SK-N-SH treated with all-trans-retinoic acid at 6 μM for 48 hours (cell line): ENCODE data around the gene TPPP.
"Not testable (repeated sequence)": the region's sequence is repeated elsewhere in the genome, so short reads cannot be mapped to it uniquely, and the experiment has no call there.

Source experiments
- ATAC-seq: fragments of 200-7000 bp; cut with Tn5 transposase; 3 replicates; pipeline ENCODE4 v1.9.1; 2020; ENCODE audit warnings: mild to moderate bottlenecking, moderate library complexity
- CREB5 ChIP-seq: fragments of 250-450 bp; sonication (Bioruptor Pico); IDR thresholded peaks from 2 replicates; pipeline ENCODE4 v1.5.1; 2020; ENCODE audit warnings: low read depth, mild to moderate bottlenecking, moderate library complexity
- ESRRG ChIP-seq: fragments of 250-450 bp; sonication (Bioruptor Pico); IDR thresholded peaks from 2 replicates; pipeline ENCODE4 v1.6.1; 2021; ENCODE audit warnings: mild to moderate bottlenecking
- PPARA ChIP-seq: fragments of 250-450 bp; sonication (Bioruptor Pico); IDR thresholded peaks from 2 replicates; pipeline ENCODE4 v1.5.0; 2020; ENCODE audit warnings: mild to moderate bottlenecking, borderline replicate concordance
- RARB ChIP-seq: fragments of 250-450 bp; sonication (Bioruptor Pico); IDR thresholded peaks from 2 replicates; pipeline ENCODE4 v1.8.0; 2021; ENCODE audit warnings: mild to moderate bottlenecking, moderate library complexity
- SNAI2 ChIP-seq: fragments of 250-450 bp; sonication (Bioruptor Pico); IDR thresholded peaks from 2 replicates; pipeline ENCODE4 v1.5.0; 2020; ENCODE audit warnings: mild to moderate bottlenecking, moderate library complexity
- TCF4 ChIP-seq: fragments of 250-450 bp; sonication (Bioruptor Pico); IDR thresholded peaks from 2 replicates; pipeline ENCODE4 v1.8.0; 2021; ENCODE audit warnings: mild to moderate bottlenecking, moderate library complexity, borderline replicate concordance
- ZFP3 ChIP-seq: fragments of 250-450 bp; sonication (Bioruptor Pico); IDR thresholded peaks from 2 replicates; pipeline ENCODE4 v1.5.0; 2020; ENCODE audit warnings: mild to moderate bottlenecking, moderate library complexity
- ZFP30 ChIP-seq: fragments of 450-650 bp; formaldehyde crosslinking; IDR thresholded peaks from 2 replicates; pipeline ENCODE4 v1.5.0; 2022; ENCODE audit warnings: mild to moderate bottlenecking, moderate library complexity
- ZNF8 ChIP-seq: fragments of 450-650 bp; formaldehyde crosslinking; IDR thresholded peaks from 2 replicates; pipeline ENCODE4 v1.5.0; 2020; ENCODE audit warnings: mild to moderate bottlenecking, moderate library complexity
- TF ChIP-seq, protein P1 (sequence below): fragments of 250-450 bp; sonication (Bioruptor Pico); IDR thresholded peaks from 2 replicates; pipeline ENCODE4 v1.8.0; 2021; ENCODE audit warnings: low read depth, mild to moderate bottlenecking, moderate library complexity, borderline replicate concordance
- TF ChIP-seq, protein P2 (sequence below): fragments of 250-450 bp; sonication (Bioruptor Pico); IDR thresholded peaks from 2 replicates; pipeline ENCODE4 v1.5.0; 2020; ENCODE audit warnings: mild to moderate bottlenecking, moderate library complexity

TPPP gene

GRCh38 chr5:693271-694041, at the start of gene TPPP:
TPPP (minus strand) TSS chr5:693352; CDS start chr5:678060, 15,292 bp downstream.
- peak; percentile 75 for ATAC-seq

GRCh38 chr5:742276-742675, 49.1 kb upstream of the TPPP start:
- ATAC-seq = not testable (repeated sequence)

DNA sequence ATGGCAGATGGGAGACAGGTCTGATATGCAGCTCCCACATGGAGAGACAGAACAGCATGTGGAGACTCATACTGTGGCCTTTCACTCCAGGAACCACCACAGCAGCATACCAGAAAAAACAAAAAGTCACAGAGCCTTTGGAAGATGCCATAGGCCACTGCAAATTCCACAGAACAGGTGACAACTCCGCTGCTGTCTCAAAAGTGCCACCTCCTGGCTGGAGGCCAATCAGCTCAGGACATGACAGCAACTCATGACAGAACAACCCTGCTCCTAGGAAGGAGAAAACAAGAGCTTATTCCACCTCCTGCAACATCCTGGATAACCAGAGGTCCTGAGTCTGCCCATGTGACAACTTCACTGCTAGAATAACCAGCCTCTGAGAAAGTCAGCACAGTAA, 41.0 kb upstream of the TPPP start:
- not testable (repeated sequence) for ATAC-seq

DNA sequence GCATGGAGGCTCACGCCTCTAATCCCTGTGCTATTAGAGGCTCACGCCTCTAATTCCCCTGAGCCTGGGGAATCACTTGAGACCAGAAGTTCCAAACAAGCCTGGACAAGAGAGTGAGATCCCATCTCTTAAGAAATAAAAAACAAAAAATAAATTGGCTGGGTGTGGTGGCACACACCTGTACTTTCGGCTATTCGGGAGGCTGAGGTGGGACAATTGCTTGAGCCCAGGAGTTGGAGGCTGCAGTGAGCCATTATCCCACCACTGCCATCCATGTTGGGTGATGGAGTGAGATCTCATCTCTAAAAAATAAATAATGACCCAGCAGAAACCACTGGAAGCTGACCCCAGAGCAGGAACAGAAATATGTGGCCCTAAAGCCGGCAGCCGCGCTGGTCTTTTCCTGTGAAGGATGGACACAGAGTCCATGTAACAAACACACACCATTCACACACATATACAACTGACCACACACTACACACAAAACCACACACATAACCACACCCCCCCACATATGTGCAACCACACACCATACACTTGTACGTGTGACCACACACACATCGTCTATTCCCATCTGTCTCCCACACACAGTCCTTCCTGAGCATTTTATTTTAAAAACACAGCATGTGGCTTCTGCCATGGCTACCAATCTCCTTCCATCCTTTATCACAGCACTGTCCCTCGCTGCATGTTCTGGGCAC, 39.8 kb upstream of the TPPP start:
- ATAC-seq = not testable (repeated sequence)

GRCh38 chr5:729225-729624, 36.1 kb upstream of the TPPP start:
- ATAC-seq = not testable (repeated sequence)

DNA sequence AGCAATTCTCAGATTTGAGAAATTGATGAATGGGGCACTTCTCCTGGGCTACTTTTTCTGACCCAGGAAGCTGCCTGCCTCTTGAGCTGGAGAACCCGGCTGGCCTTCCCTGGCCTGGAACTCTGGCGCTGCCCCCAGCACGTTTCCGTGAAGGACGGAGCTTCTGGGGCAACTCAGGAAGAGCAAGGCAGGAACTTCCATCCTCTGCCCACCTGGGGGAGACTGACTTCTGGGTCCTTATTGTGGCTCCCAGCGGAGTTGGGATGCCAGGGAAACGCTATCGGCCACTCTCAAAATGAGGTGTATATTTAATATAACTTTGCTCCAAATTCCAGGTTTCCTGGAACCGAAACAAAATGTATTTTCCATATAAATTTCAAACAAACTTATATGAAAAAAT, 33.9 kb upstream of the TPPP start:
- ATAC-seq = not testable (repeated sequence)

- ATAC-seq = not testable (repeated sequence)
These were observed 30.7 kb upstream of the TPPP start for GRCh38 chr5:723865-724264.

GRCh38 chr5:723309-723708, 30.2 kb upstream of the TPPP start:
- ATAC-seq = not testable (repeated sequence)

DNA sequence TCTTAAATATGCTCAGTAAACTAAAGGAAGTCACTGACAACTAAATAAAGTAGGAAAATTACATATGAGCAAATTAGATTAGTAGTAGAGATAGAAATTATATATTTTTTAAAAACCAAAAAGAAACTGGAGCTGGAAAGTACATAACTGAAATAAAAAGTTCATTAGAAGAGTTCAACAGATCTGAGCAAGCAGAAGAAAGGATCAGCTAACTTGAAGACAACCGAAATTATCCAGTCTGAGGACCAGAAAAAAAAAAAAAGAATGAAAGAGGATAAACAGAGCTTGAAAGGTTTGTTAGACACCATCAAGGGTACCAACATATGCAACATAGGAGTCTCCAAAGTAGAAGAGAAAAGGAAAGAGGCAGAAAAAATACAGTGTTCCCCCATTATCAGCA, 26.2 kb upstream of the TPPP start:
- not testable (repeated sequence) for ATAC-seq

DNA sequence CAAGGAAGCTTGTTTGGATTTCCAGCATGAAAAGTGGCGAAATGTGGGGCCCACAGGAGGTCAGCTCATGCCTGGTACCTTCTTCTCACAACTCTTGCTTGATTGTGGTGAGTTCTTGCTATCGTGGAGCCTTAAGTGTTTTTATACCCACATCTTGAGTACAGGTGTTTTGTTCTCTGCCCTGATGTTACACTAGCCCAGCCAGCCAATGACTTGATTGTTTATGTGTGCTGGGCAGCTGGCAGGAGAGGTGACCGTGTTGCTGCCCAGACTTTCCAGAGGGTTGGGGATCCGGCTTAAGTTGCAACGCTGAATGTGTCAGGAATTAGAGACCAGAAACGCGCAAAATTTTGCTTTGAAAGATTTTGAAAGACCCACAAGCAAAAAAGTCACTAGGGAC, 24.0 kb upstream of the TPPP start:
- ATAC-seq = no peak
- TF ChIP-seq, protein P1, sequence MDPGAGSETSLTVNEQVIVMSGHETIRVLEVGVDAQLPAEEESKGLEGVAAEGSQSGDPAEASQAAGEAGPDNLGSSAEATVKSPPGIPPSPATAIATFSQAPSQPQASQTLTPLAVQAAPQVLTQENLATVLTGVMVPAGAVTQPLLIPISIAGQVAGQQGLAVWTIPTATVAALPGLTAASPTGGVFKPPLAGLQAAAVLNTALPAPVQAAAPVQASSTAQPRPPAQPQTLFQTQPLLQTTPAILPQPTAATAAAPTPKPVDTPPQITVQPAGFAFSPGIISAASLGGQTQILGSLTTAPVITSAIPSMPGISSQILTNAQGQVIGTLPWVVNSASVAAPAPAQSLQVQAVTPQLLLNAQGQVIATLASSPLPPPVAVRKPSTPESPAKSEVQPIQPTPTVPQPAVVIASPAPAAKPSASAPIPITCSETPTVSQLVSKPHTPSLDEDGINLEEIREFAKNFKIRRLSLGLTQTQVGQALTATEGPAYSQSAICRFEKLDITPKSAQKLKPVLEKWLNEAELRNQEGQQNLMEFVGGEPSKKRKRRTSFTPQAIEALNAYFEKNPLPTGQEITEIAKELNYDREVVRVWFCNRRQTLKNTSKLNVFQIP = no peak
- TF ChIP-seq ZNF8 (CRISPR knock-in tag) (no peak), ZFP30 (CRISPR knock-in tag) (no peak), SNAI2 (CRISPR knock-in tag) (no peak), CREB5 (no peak), TCF4 (CRISPR knock-in tag) (no peak), PPARA (CRISPR knock-in tag) (no peak), ZFP3 (no peak), ESRRG (CRISPR knock-in tag) (no peak), RARB (CRISPR knock-in tag) (no peak)
- TF ChIP-seq, protein P2, sequence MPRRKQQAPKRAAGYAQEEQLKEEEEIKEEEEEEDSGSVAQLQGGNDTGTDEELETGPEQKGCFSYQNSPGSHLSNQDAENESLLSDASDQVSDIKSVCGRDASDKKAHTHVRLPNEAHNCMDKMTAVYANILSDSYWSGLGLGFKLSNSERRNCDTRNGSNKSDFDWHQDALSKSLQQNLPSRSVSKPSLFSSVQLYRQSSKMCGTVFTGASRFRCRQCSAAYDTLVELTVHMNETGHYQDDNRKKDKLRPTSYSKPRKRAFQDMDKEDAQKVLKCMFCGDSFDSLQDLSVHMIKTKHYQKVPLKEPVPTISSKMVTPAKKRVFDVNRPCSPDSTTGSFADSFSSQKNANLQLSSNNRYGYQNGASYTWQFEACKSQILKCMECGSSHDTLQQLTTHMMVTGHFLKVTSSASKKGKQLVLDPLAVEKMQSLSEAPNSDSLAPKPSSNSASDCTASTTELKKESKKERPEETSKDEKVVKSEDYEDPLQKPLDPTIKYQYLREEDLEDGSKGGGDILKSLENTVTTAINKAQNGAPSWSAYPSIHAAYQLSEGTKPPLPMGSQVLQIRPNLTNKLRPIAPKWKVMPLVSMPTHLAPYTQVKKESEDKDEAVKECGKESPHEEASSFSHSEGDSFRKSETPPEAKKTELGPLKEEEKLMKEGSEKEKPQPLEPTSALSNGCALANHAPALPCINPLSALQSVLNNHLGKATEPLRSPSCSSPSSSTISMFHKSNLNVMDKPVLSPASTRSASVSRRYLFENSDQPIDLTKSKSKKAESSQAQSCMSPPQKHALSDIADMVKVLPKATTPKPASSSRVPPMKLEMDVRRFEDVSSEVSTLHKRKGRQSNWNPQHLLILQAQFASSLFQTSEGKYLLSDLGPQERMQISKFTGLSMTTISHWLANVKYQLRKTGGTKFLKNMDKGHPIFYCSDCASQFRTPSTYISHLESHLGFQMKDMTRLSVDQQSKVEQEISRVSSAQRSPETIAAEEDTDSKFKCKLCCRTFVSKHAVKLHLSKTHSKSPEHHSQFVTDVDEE = no peak

DNA sequence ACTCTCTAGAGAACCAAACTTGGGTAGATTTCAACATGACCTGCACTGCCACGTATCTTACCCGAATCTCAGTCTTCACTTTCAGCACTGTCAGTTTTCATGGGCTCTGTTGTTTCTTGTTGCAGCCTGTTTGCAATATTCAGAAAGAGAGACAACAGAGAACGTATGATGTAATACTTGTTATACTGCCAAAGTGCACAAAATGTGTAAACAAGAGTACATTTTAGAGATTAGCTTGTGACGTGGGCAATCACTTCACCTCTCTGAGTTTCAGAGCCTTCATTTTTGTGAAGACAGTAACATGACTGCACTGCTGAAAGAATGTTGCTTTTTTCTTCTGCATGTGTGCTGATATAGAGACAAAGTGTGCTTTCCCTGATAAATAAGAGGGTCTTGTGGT, 23.6 kb upstream of the TPPP start:
- ATAC-seq = not testable (repeated sequence)

GRCh38 chr5:715636-716035, 22.5 kb upstream of the TPPP start:
- ATAC-seq = not testable (repeated sequence)

- ATAC-seq = not testable (repeated sequence)
These were observed 21.3 kb upstream of the TPPP start for GRCh38 chr5:714215-715118.

DNA sequence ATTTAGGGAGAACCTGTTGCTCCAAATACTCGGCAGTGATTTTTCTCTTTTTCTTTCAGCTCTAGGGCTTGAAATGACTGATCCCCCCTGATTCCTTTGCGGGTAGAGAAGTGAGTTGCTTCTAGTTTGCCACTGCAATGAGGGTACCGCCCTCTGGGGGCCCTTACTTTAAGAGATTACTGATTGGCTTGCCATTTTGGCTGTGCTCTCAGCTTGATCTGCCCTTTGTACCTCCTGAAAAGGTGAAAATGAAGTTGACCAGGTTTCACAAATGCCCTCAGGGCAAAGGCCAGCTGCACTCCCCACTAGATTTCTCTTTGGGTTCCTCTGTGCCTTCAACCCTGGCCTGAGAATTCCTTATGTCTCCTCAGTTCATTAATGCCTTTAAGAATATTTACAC, 20.5 kb upstream of the TPPP start:
- ATAC-seq = not testable (repeated sequence)
